Pancreas (tissue), 10 donors: Measurements from ENCODE around the gene RPL36A. TPM values are rescaled to one million over a fixed set of nuclear protein-coding genes. Genes with fewer than 3 reads are reported as not detected.

Experiments used
- ATAC-seq, 4 donors: fragments of 200-7000 bp; cut with Tn5 transposase; one replicate each; pipeline versions ENCODE4 v1.8.0 to v1.9.1; 2020; ENCODE audit warnings: mild to moderate bottlenecking in 4 of 4, moderate library complexity in 4 of 4
- DNase-seq, 6 donors: peaks; one replicate each; pipeline ENCODE4 v3.0.0-alpha.2; 2020
- FAIRE-seq: peaks from 2 replicates; lab custom pipeline; 2012; peaks lifted over from hg19 to GRCh38; lab: Jason Lieb, UNC
- H3K27ac ChIP-seq, 4 donors: fragments of 200-600 bp; sonication (generic); 1 replicate in 3 of 4; 2 replicates in 1 of 4; pipeline versions ENCODE4 v1.5.0 to v1.8.0; 2020
- H3K27me3 ChIP-seq, 4 donors: fragments of 200-600 bp; one replicate each; pipeline ENCODE4 v1.8.0; 2021
- H3K36me3 ChIP-seq, 3 donors: fragments of 200-600 bp; sonication (generic) in 1 of 3; one replicate each; pipeline versions ENCODE4 v1.5.0 to v1.8.0; 2020 to 2021
- H3K4me1 ChIP-seq, 3 donors: fragments of 200-600 bp; one replicate each; pipeline ENCODE4 v1.8.0; 2021
- H3K4me3 ChIP-seq, 4 donors: fragments of 200-600 bp; sonication (generic) in 2 of 4; one replicate each; pipeline versions ENCODE4 v1.5.0 to v1.8.0; 2020 to 2021
- H3K9me3 ChIP-seq, 4 donors: fragments of 200-600 bp; one replicate each; pipeline ENCODE4 v1.8.0; 2021
- CTCF ChIP-seq, 4 donors: fragments of 200-600 bp; sonication (generic) in 3 of 4; IDR thresholded peaks; one replicate each; pipeline versions ENCODE4 v1.5.0 to v1.8.0; 2021; ENCODE audit warnings: antibody characterized with exemption in 4 of 4
- WGBS, 2 donors: extraction: QIAGEN DNeasy Blood & Tissue Kit; methylation state at CpG; one replicate each; pipeline ENCODE4 v1.1.7; 2013; 5-methylcytosine and 5-hydroxymethylcytosine counted together
- intact Hi-C, 3 donors: fragments of 100-400 bp; cut with DNase I; formaldehyde crosslinking; loops; one replicate each; pipeline versions ENCODE4 v1.11.1 to v1.14.2; 2022
- polyA plus RNA-seq, 2 donors: library from polyadenylated mRNA; stranded (reverse); fragments of 200-250 nt; gene quantifications; one replicate each; pipeline ENCODE4 v1.2.3, GENCODE V29; 2013
- total RNA-seq, 6 donors: library from RNA; stranded (reverse); fragmentation: NEBNext Ultra II Directional in 4 of 6; extraction: Animal tissue kit (Norgen Biotek cat#: 25700) in 4 of 6; gene quantifications; one replicate each; pipeline versions ENCODE4 v1.2.1 to v1.2.4, GENCODE V29; 2021 to 2023
- donor health status: healthy with polysubstance abuse.
- donor health status: DM: no; HTN: no; CAD: no; lungs with moderate emphysema.
- donor health status: DM: no; HTN: no; CAD: no.
- donor health status: control.
- donor health status: control.
- donor health status: Bipolar disorder and iron deficiency.
- donor health status: DM: yes; HTN: yes; CAD: no.
- donor health status: DM: no; HTN: no; CAD: no.
- donor health status: DM: no; HTN: no; CAD: no.
- donor health status: DM: yes; HTN: yes; CAD: no.

RPL36A gene
- total and polyA plus RNA-seq, 8 donors: 78.4 to 1,515 (median 140) TPM

DNA sequence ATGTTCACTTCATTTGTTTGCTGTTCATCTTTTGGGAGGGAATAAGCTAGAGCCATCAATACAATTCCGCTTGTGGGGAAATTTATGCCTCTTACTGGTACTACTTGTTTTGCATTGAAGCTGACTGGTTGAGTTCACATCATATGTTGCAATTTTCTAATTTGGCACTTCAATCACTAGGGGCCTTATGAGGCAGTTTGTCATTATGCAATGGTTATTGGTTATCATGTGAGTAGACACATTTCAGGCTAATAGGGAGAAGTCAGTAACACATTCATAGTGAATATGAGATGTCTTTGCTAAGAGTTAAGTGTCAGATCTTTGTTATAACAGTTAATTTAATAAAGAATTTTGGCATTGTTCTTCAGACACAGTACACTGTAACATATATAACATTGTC is 5.0 kb downstream of the RPL36A start:
- no peaks in the 10 kb centered on the region for H3K36me3 ChIP-seq
- H3K27ac ChIP-seq: no peak overlapping the region
- no peaks in the 10 kb centered on the region for H3K9me3 ChIP-seq
- WGBS, 2 donors: 85 to 94% methylated on average over 1 of the region's 1 CpG
- intact Hi-C loops: no loop called here
- FAIRE-seq: no peak
- no peak for TF ChIP-seq CTCF (IDR thresholded peaks at IDR 0.05)
- DNase-seq: no peak
- no peak overlapping the region for H3K4me3 ChIP-seq
- ATAC-seq: no peak
- H3K27me3 ChIP-seq: peaks cover 0 to 4% (median 0%) of the 10 kb centered on the region in 4 donors
- H3K4me1 ChIP-seq: no peaks in the 10 kb centered on the region

DNA sequence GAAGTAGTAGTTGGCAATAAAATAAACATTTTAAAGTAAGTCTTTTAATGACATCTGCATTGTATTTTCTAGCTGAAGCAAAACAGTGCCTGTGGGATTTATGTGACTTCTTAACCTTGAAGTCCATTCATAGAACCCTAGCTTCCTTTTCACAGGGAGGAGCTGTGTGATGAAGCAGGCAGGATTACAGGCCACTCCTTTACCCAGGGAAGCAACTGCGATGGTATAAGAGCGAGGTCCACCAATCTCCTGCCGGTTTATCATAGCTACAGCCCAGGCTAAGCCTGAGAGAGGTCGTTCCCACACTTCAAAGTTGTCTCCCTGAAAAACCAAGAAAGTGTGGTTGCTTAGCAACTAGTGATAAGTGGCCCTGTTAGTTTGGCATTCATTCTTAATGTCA is 7.0 kb downstream of the RPL36A start:
- no peaks in the 10 kb centered on the region for H3K9me3 ChIP-seq
- H3K27ac ChIP-seq: no peak overlapping the region
- no peaks in the 10 kb centered on the region for H3K4me1 ChIP-seq
- peaks cover 0 to 4% (median 0%) of the 10 kb centered on the region in 4 donors for H3K27me3 ChIP-seq
- intact Hi-C loops: no loop called here
- DNase-seq (no peak), FAIRE-seq (no peak), ATAC-seq (no peak)
- no peak overlapping the region for H3K4me3 ChIP-seq
- no peak for TF ChIP-seq CTCF (IDR thresholded peaks at IDR 0.05)
- WGBS, 2 donors: 29 to 32% methylated on average over 4 of the region's 4 CpGs
- H3K36me3 ChIP-seq: no peaks in the 10 kb centered on the region

GRCh38 chrX:101398694-101399093 is 7.9 kb downstream of the RPL36A start:
- intact Hi-C loops: no loop called here
- 67 to 79% methylated on average over 4 of the region's 4 CpGs for WGBS, 2 donors
- FAIRE-seq: no peak
- Histone ChIP-seq H3K36me3 (no peaks in the 10 kb centered on the region), H3K4me1 (no peaks in the 10 kb centered on the region), H3K4me3 (no peak overlapping the region), H3K27ac (no peak overlapping the region), H3K9me3 (no peaks in the 10 kb centered on the region), H3K27me3 (peaks cover 0 to 4% (median 0%) of the 10 kb centered on the region in 4 donors)
- TF ChIP-seq CTCF (IDR thresholded peaks at IDR 0.05): no peak
- no peak for ATAC-seq
- no peak for DNase-seq

DNA sequence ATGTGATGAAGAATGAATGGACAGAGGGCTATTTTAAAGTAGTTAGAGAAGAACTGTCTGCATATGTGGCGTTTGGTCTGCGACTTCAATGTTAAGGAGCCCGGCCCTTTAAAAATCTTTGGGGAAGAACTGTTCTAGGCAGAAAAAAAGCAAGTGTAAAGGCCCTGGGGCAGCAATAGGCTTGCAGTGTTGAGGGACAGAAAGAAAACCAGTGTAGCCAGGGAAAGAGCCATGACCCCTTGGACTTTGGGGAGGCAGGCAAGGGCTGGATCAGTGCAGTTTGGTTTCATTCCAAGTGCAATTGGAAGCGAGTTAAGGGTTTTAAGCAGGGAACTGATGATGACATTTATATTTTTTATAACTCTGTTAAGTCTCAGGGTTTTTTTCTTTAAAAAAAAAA is 9.0 kb downstream of the RPL36A start:
- Histone ChIP-seq H3K4me1 (no peaks in the 10 kb centered on the region), H3K27ac (no peak overlapping the region), H3K9me3 (no peaks in the 10 kb centered on the region), H3K36me3 (no peaks in the 10 kb centered on the region), H3K4me3 (no peak overlapping the region), H3K27me3 (peaks cover 0 to 4% (median 0%) of the 10 kb centered on the region in 4 donors)
- no peak for DNase-seq
- intact Hi-C loops: no loop called here
- no peak for ATAC-seq
- no peak for TF ChIP-seq CTCF (IDR thresholded peaks at IDR 0.05)
- no peak for FAIRE-seq
- 72 to 93% methylated on average over 4 of the region's 4 CpGs for WGBS, 2 donors

GRCh38 chrX:101407167-101407747 is 16.4 kb downstream of the RPL36A start:
- 0 to 22% methylated on average over 15 of the region's 15 CpGs for WGBS, 2 donors
- ATAC-seq: peak in 1 of 4 donors; percentile 8
- no peaks in the 10 kb centered on the region for H3K36me3 ChIP-seq
- no peak for FAIRE-seq
- H3K27ac ChIP-seq: peak overlapping the region; percentile 56 to 94 (median 80)
- no peaks in the 10 kb centered on the region for H3K9me3 ChIP-seq
- no peak for TF ChIP-seq CTCF (IDR thresholded peaks at IDR 0.05)
- no peaks in the 10 kb centered on the region for H3K4me1 ChIP-seq
- peak overlapping the region; percentile 15 to 56 (median 28) for H3K4me3 ChIP-seq
- DNase-seq: no peak
- H3K27me3 ChIP-seq: no peaks in the 10 kb centered on the region
- intact Hi-C loops: no loop called here
